ENCODE results near the gene ZC2HC1B. TPM values are rescaled to one million over a fixed set of nuclear protein-coding genes. Genes with fewer than 3 reads are reported as not detected.

Gene ZC2HC1B
- total RNA-seq, 6 experiments from 2014 or later: not detected

- Mint-ChIP-seq H3K27me3 (ENCODE audit: insufficient read depth) (peaks cover 16% of the 10 kb centered on the region), H3K4me3 (no peak overlapping the region), H3K27ac (no peak overlapping the region), H3K4me1 (ENCODE audit: low read depth) (no peaks in the 10 kb centered on the region), H3K9me3 (no peaks in the 10 kb centered on the region; the same call in 1 of the 2 replicates), H3K36me3 (ENCODE audit: low read depth) (no peaks in the 10 kb centered on the region)
- DNase-seq: no peak
- TF ChIP-seq CTCF (IDR thresholded peaks at IDR 0.05): no peak
Observed at GRCh38 chr6:143928853-143929252, 64.6 kb downstream of the ZC2HC1B start.

GRCh38 chr6:143929975-143930374 lies 65.7 kb downstream of the ZC2HC1B start:
- no peak for DNase-seq
- Mint-ChIP-seq H3K27me3 (ENCODE audit: insufficient read depth) (peaks cover 17% of the 10 kb centered on the region), H3K4me3 (no peak overlapping the region), H3K36me3 (ENCODE audit: low read depth) (no peaks in the 10 kb centered on the region), H3K4me1 (ENCODE audit: low read depth) (no peaks in the 10 kb centered on the region), H3K27ac (no peak overlapping the region), H3K9me3 (no peaks in the 10 kb centered on the region; the same call in 1 of the 2 replicates)
- TF ChIP-seq CTCF (IDR thresholded peaks at IDR 0.05): no peak

DNA sequence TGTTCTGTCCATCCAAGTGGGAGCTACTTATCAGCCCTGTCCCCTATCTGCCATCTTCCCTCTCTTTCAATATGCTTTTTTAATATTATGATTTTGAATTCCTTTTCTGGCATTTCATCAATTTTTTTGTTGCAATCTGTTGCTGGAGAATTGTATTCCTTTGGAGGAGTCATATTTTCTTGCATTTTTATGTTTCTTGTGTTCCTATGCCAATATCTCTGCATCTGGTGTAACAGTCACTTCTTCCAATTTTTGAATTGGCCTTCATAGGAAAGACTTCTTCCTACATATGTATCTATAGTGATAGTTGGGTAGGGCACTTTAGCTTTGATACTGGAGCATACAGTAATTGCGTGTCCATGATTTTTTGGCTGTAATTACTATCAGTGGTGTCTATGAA lies 70.1 kb downstream of the ZC2HC1B start:
- TF ChIP-seq CTCF (IDR thresholded peaks at IDR 0.05): no peak
- Mint-ChIP-seq H3K4me1 (ENCODE audit: low read depth) (no peaks in the 10 kb centered on the region), H3K27ac (no peak overlapping the region), H3K27me3 (ENCODE audit: insufficient read depth) (peaks cover 17% of the 10 kb centered on the region), H3K36me3 (ENCODE audit: low read depth) (no peaks in the 10 kb centered on the region), H3K4me3 (no peak overlapping the region), H3K9me3 (no peaks in the 10 kb centered on the region; the same call in 1 of the 2 replicates)
- DNase-seq: no peak

DNA sequence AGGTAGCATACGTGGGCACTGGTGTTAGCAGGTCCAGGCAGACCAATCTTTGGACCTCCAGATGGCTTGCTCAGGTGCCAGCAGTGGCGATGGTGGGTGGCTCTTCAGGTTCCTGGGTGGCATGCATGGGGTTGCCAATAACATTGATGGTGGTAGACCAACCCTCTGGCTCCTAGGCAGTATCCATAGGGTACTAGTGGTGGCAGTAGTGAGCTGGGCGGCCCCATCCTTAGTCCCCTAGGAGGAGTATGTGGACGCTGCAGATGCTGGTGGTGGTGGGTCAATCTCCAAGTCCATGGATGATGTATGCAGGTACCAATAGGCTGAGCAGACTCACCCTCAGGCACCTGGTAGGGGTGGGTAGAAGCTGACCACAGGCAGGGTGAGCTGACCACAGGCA lies 70.6 kb downstream of the ZC2HC1B start:
- no peak for DNase-seq
- no peak for TF ChIP-seq CTCF (IDR thresholded peaks at IDR 0.05)
- H3K4me3 Mint-ChIP-seq: no peak overlapping the region
- H3K9me3 Mint-ChIP-seq: no peaks in the 10 kb centered on the region; the same call in 1 of the 2 replicates
- peaks cover 15% of the 10 kb centered on the region for H3K27me3 Mint-ChIP-seq (ENCODE audit: insufficient read depth)
- no peaks in the 10 kb centered on the region for H3K36me3 Mint-ChIP-seq (ENCODE audit: low read depth)
- no peak overlapping the region for H3K27ac Mint-ChIP-seq
- no peaks in the 10 kb centered on the region for H3K4me1 Mint-ChIP-seq (ENCODE audit: low read depth)

GRCh38 chr6:143936347-143936746 lies 72.1 kb downstream of the ZC2HC1B start:
- DNase-seq: no peak
- TF ChIP-seq CTCF (IDR thresholded peaks at IDR 0.05): no peak
- Mint-ChIP-seq H3K36me3 (ENCODE audit: low read depth) (no peaks in the 10 kb centered on the region), H3K9me3 (no peaks in the 10 kb centered on the region; the same call in 1 of the 2 replicates), H3K27me3 (ENCODE audit: insufficient read depth) (peaks cover 9% of the 10 kb centered on the region), H3K4me3 (no peak overlapping the region), H3K27ac (no peak overlapping the region), H3K4me1 (ENCODE audit: low read depth) (no peaks in the 10 kb centered on the region)
